GM21423 (cell line): ENCODE measurements around the gene ZNF773.

ENCODE experiments used
- ATAC-seq: cut with Tn5 transposase; IDR thresholded peaks from one replicate; pipeline ENCODE4 v1.9.1; 2021; ENCODE audit warnings: mild to moderate bottlenecking, moderate library complexity; ENCODE audit not compliant: unreplicated experiment

ZNF773 gene

DNA sequence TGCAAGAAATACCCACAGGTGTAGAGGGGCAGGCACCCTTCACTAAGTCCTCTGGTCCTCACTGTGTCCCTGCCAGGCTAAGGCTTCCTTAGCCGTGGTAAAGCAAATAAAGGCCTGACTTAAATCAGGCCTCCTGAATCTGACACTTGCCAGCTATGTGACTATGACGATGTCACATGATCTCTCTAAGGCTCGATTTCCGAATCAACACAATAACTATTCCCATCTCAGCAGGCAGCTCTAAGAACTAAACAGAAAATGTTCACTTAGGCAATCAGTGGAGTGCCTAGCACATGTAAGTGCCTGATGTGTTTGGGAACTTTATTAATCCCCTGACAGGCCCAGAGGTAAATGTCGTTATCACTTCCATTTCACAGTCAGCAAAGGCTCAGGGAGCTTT, 57.9 kb downstream of the ZNF773 start:
- ATAC-seq = no peak
